Activated CD4-positive, alpha-beta T cell treated with anti-CD3 and anti-CD28 coated beads for 4 hours (primary cell): ENCODE results near the gene MFAP4.

Source experiments
- DNase-seq, 2 donors: peaks; one replicate each; pipeline ENCODE4 v3.0.0-alpha.2; 2020

MFAP4 gene, protein sequence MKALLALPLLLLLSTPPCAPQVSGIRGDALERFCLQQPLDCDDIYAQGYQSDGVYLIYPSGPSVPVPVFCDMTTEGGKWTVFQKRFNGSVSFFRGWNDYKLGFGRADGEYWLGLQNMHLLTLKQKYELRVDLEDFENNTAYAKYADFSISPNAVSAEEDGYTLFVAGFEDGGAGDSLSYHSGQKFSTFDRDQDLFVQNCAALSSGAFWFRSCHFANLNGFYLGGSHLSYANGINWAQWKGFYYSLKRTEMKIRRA

GRCh38 chr17:19386974-19387920 is at the start of gene MFAP4:
Gene MFAP4 (minus strand): TSS chr17:19387190. CDS start chr17:19387155, 35 bp downstream.
- no peak for DNase-seq

- DNase-seq, result no peak
Measured at GRCh38 chr17:19433727-19434340, 46.8 kb upstream of the MFAP4 start.

DNA sequence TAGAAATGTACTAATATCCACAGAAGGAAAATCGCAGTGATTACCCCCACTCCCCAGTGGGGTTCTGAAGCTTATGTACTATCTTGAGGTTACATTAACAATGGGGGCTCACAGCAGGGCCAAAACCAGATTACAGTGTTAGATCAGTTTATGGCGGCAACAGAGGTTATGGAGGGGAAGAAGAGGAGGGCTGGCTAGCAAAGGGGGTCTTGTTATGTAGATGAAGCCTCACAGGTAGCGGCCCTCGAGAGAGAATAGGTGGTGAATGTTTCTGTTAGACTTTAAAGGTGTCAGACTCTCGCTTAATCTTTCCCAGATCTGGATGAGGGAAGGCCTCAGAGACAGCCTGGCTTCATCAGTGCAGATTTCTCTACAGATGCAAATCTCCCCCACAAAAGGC is 46.3 kb upstream of the MFAP4 start:
- DNase-seq, result no peak

DNA sequence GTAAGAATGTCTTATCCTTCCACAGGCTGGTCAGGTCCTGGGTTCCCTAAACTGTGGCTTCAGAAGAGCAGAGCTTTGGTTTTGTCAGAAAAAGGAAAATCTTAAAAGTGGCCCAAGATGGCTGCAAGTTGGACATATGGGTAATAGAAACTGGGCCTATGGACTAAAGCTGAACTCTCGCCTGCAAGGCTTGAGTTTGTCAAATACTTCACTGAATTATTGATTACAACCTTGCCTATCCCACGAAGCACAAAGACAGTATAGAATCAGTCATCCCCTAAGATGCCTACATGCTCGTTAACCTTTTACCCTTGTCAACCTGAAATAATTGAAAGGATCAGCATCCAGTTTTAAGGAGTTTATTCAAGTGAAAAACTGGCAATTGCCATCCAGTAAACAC is 44.7 kb upstream of the MFAP4 start:
- DNase-seq, result no peak

- DNase-seq, result no peak
Measured at GRCh38 chr17:19426631-19427030, 39.6 kb upstream of the MFAP4 start.

GRCh38 chr17:19424934-19425868 is 38.2 kb upstream of the MFAP4 start:
- DNase-seq, result no peak

DNA sequence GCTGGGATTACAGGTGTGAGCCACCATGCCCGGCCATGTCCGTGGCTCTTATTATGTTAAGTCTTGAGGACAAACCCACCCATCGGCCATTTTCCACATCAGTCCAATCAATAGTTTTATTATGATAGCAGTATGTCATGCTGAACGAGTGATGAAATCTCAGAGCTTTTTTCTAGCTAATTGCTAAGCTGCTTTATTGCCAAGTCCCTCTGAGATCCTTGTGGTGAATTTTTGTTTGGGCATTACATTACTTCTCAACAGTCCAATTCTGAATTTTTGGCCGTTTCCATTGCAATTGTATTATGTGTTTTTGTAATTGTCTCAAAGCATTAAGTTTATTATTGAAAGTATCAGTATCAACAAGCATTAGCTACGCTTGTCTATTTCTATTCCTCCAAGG is 34.9 kb upstream of the MFAP4 start:
- no peak for DNase-seq

DNA sequence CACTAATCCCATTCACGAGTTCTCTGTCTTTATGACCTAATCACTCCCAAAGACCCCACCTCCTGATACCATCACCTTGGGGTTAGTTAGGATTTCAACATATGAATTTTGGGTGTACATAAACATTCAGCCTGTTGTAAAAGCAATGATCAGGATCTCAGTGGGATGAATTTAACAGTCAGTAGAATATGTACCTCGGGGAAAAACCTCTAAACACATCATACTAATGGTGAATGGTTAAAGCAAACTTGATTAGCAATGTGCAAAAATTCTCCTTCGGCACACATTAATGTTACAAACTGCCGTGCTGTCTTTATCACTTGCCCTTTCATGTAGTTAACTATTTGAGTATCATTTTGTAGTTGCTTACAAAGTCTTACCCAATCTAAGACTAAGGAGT is 34.2 kb upstream of the MFAP4 start:
- DNase-seq, result no peak

DNA sequence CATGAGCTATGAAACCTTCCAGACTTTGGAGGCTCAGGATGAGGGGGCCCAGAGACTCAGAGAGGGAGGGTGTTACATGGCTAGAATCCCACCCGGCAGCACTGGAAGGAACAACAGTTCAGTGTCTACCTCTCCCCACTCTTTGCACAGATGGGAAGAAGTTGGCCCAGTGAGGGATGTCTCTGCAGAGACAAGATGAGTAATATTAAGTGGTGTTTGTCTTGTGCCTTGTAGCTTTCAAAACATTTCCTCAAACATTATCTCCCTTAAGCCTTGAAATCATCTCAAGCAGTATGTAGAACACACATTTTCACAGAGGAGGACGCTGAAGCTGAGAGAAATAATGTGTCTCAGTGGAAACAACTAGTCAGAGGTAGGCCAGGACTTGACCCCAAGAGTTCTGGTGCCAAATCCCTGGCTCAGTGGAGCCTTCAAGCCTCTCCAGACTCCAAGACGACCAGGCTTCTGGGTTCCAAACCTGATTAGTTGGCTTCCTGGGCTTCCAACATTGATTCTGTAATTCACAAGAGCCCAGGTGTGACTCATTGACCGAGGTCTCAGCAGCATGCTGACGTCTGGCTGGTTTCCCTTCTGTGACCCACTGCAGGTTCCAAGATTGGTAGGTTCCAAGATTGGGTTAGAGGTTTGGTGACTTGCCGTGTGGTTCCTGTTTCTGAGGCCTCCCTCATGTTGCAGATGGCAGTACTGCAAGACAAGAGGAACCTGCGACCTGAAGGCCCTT is 31.4 kb upstream of the MFAP4 start:
- no peak for DNase-seq

GRCh38 chr17:19417611-19418010 is 30.6 kb upstream of the MFAP4 start:
- DNase-seq, result no peak

DNA sequence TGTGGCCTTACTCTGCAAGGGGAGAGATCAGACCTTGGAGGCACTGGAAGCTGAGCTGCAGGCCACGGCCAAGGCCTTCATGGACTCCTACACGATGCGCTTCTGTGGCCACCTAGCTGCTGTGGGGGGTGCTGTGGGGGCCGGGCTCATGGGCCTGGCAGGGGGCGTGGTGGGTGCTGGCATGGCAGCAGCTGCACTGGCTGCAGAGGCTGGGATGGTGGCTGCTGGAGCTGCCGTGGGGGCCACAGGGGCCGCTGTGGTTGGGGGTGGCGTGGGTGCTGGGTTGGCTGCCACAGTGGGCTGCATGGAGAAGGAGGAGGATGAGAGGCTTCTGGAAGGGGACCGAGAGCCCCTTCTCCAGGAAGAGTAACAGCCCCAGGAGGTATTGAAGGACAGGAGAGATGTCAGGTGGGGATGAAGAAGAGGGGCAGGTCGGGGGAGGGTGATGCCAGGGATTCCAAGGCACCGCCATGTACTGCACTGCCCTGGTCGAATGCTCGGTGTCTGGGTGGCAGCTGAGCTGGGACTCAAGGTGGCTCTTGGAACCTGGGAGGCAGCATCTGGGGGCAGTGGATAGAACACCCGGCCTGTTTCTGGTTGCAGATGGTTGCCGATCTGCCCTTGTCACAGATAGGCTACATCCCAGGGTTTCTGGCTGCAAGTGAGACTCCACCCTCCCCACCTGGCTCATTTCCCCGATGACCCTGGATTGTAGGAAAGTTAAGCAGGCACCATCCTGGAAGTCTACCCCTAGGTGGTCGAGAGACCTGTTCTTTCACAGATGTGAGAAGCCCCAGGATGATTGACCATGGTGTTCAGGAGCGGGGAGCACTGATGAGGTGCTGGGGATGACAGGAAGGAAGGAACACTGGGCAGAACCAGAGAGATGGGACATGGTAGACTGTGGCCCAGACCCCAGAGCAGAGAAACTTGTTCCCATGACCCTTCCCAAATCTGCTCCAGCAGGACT is 29.1 kb upstream of the MFAP4 start:
- DNase-seq, result no peak

DNA sequence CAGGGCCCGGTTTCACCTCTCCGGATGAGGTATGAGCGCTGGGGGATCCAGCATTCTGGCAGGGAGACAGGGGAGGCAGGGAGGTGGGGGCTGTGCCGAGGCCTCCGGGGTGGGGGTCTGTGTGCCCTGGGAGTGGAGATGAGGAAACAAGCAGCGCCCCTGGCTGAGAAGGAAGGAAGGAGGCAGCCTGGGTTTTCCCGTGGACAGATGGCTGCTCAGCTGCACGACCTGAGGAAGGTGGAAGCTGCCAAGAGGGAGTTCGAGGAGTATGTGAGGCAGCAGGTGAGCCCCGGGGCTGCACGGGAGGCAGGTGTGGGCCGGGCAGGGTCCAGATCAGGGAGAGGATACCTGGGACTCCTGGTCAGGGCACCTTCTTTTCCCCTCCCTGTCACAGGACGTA is 28.3 kb upstream of the MFAP4 start:
- no peak for DNase-seq

- no peak for DNase-seq
Measured at GRCh38 chr17:19414396-19415280, 27.6 kb upstream of the MFAP4 start.

- no peak for DNase-seq
Measured at GRCh38 chr17:19413761-19414160, 26.8 kb upstream of the MFAP4 start.

- DNase-seq, result no peak
Measured at GRCh38 chr17:19412984-19413383, 26.0 kb upstream of the MFAP4 start.

GRCh38 chr17:19412510-19412909 is 25.5 kb upstream of the MFAP4 start:
- DNase-seq, result no peak

GRCh38 chr17:19411631-19412030 is 24.6 kb upstream of the MFAP4 start:
- no peak for DNase-seq

DNA sequence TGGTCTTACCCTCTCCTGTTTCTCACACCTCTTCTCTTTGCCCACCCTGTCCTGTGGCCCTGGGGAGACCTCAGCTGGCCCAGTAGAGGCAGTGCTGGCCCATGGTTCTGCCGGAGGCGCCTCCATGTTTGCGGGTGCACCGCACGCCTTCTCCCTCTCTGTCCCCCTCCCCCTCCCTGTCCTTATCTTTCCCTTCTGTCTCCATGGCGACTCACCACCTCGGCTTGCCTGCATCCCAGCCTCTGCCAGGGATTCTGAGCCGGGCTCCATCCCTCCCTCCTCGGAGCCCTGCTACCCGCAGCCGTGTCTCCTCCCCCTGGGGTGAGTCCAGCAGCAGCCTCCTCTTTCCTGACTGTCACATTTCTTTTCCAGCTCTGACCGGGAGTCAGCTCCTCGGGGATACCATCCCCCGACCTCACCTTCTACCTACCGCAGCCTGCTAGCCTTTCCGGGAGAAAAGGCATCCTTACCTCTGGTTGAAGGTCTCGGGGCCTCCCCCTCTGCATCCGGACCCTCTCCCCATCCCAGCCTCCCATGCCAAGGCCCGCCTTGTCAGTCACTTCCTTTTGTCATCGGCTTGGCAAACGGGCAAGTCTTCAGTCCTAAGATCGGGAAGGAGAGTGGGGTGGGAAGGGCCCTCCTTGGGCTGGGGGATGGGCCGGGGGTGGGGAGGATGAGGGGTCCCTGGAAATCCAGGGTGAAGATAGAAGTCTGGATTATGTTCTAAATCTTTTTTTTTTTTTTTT is 24.1 kb upstream of the MFAP4 start, which contains the start of gene RNF112:
TSS of gene RNF112 (plus strand) at position 358 of the 746 bp plus-strand sequence. CDS start at position 535, 177 bp downstream.
- DNase-seq, result no peak

DNA sequence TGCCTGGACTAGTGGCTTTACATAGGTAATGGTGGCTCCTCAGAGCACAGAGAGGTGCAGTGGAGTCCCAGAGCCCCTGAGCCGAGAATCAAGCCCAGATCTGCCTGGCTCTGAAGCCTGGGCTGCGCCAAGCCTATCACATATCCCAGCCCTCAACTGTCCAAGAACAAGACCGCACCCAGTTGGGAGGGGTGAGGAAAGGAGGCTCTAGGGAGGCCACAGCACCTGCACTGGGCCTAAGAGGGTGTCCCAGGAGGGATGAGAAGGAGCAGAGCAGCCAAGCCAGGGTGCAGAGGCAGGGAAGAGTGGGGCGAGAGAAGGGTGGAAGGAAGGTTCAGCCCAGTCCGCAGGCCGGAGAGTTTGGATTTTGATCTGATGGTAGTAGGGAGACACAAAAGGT is 23.1 kb upstream of the MFAP4 start:
- no peak for DNase-seq
